Raji (cell line): ENCODE data around the gene NCAPH2.

Experiments used
- POLR2A ChIP-seq: IDR thresholded peaks from 2 replicates; pipeline ENCODE4 v1.6.1; 2011; ENCODE audit warnings: low read depth, low read length, control low read depth; ENCODE audit not compliant: insufficient read depth

The NCAPH2 gene

DNA sequence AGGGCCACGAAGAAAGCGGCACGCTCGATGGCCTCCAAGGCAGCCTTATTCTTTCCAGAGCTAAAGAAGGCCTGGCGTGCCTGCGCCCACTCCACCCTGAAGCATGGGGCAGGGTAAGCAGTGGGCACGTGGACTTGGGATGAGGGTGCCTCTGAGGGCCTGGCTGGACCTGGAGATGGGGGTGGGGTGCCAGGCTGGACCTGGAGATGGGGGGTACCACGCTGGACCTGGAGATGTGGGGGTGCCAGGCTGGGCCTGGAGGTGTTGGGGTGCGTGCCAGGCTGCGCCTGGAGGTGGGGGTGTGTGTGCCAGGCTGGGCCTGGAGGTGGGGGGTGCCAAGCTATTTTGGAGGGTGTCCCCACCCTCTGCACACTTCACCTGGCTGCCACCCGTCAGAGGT lies 64.9 kb downstream of the NCAPH2 start:
- no peak for TF ChIP-seq POLR2A

DNA sequence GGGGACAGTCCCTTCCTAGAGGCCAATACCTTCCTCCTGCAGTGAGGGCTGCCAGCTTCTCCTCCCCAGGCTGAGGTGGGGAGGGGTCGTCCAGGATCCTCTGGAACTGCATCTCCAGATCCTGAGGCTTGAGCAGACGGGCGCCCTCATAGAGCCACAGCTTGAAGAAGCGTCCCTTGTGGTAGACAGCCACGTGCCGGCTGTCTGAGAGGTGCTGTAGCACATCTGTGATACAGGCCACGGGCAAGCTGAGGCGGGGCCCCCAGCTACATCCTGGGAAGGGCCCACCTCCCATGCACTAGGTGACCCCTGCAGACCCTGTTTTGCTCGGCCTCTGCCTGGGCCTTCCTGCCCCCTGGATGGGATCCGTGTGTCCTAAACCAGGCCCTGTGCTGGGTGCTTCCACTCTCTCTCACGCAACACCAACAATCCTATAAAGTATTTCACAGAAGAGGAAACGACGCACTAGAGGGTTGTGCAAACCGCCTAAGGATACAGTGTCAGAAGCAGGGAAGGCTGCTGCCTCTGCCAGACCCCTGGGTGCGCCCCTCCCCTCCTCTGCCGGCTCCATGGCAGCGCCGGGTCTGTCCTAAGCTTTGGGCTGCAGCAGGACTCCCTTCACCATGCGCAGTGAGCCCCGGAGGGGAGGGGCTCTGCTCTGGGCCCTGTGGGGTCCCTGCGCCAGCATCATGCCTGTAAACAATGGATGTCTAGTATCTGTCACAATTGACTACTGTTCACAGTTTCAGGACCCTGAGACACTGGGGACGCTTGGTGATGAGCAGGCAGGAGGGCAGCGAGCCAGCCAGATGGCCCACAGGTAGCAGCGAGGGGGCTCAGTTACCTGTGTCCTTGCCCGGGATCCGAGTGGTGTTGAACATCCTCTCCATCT lies 65.7 kb downstream of the NCAPH2 start:
- no peak for TF ChIP-seq POLR2A

DNA sequence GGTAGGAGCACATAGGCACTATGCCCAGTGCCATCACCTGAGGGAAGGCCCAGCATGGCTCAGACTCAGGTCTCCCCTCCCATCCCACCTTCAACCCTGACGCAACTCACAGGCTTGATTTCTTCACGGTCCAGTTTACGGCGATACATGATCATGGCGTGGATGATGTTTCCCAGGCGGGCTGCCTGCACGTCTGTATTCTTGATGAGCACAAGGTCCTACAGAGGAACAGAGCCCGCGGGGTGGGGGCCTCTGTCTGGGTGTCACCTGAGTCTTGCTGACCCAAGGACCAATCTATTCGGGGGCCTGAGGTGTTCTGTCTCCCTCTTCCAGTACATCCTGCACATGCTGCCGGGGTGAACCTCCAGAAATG lies 66.3 kb downstream of the NCAPH2 start:
- TF ChIP-seq POLR2A: no peak
